ENCODE measurements around the gene WFDC10A.
"Not testable (repeated sequence)": the region's sequence is repeated elsewhere in the genome, so short reads cannot be mapped to it uniquely, and the experiment has no call there.

The WFDC10A gene

GRCh38 chr20:45629496-45630100 lies at the start of gene WFDC10A:
TSS of gene WFDC10A (plus strand) at chr20:45629739. CDS start at chr20:45629814, 75 bp downstream.
- DNase-seq = peak; percentile 5

- DNase-seq = no peak
These were observed 47.8 kb upstream of the WFDC10A start for GRCh38 chr20:45581702-45582101.

- DNase-seq = no peak
These were observed 46.0 kb upstream of the WFDC10A start for GRCh38 chr20:45583502-45583901.

DNA sequence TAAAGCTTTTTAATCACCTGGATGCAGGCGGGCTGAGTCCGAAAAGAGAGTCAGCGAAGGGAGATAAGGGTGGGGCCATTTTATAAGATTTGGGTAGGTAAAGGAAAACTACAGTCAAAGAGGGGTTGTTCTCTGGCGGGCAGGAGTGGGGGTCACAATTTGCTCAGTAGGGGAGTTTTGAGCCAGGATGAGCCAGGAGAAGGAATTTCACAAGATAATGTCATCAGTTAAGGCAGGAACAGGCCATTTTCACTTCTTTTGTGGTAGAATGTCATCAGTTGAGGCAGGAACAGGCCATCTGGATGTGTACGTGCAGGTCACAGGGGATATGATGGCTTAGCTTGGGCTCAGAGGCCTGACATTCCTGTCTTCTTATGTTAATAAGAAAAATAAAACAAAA lies 45.2 kb upstream of the WFDC10A start:
- not testable (repeated sequence) for DNase-seq

GRCh38 chr20:45585986-45586385 lies 43.6 kb upstream of the WFDC10A start:
- not testable (repeated sequence) for DNase-seq

DNA sequence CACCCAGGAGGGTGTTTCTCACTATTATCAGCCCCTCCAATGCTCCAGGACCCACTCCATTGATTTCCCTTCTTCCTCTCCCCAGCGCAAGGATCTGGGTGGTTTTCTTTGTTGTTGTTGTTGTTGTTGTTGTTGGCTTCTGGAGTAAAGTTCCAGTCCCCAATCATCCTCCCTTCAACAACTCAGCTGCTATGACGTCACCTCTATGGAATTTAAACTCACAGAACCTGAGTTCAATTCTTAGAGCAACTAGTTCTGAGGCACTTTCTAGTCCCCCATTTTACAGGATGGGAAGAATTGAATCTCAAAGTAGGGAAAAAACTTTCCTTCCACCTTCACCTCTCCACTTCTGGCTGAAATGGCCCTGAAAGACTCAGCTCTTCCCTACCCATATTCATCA lies 40.7 kb upstream of the WFDC10A start:
- DNase-seq = no peak

DNA sequence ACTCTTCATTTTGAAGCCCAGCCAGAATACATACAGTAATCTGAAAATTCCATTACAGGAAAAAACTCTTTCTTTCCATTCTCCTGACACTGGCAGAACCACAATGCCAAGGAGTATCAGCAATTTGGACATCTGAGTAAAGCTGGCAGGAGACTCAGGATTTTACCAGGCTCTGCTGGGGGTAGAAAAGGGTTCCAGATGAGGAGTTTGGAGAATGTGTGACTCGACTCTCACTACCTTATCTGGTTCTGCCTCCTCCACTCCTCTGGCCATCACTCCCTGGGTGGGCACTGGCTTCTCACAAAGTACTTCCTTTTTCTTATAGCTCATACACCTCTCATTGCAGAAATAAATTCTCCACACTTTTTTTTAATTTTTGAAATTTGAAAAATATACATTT lies 39.8 kb upstream of the WFDC10A start:
- DNase-seq = no peak

GRCh38 chr20:45592574-45593189 lies 36.9 kb upstream of the WFDC10A start:
- peak; percentile 28 for DNase-seq

GRCh38 chr20:45593498-45593897 lies 36.0 kb upstream of the WFDC10A start:
- no peak for DNase-seq

- DNase-seq = no peak
These were observed 34.3 kb upstream of the WFDC10A start for GRCh38 chr20:45595235-45595634.

DNA sequence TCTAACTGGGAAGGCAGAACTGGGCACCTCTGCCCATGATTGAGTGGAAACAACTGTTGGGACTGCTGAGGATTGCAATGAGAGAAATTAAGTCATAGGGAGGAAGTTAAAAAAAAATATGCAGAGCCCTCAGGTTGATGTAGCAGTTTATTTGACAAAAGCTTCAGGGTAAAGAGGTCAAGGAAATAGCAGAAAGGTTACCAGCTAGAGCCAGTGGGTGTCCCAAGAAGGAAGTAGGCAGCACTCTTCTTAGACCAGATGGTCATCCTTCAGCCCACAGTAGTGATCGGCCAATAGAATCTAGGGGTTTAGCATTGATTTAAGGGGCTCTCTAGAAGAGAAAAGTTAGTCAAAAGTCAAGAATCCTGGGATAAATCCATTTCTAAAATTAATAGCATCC lies 21.7 kb upstream of the WFDC10A start:
- no peak for DNase-seq

GRCh38 chr20:45611054-45611453 lies 18.5 kb upstream of the WFDC10A start:
- DNase-seq = no peak

- no peak for DNase-seq
These were observed 17.2 kb upstream of the WFDC10A start for GRCh38 chr20:45612314-45612713.

DNA sequence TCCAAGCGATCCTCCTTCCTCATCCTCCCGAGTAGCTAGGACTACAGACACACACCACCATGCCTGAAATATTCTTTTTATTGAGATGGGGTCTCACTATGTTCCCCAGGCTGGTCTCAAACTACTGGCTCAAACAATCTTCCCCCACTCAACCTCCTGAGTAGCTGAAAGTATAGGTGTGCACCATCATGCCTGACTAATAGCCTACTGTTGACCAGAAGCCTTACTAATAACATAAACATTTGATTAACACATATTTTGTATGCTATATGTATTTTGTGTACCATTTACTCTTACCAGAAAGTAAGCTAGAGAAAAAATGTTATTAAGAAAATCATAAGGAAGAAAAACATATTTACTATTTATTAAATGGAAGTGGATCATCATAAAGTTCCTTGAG lies 11.9 kb upstream of the WFDC10A start:
- no peak for DNase-seq

GRCh38 chr20:45621593-45621992 lies 7.9 kb upstream of the WFDC10A start:
- no peak for DNase-seq

DNA sequence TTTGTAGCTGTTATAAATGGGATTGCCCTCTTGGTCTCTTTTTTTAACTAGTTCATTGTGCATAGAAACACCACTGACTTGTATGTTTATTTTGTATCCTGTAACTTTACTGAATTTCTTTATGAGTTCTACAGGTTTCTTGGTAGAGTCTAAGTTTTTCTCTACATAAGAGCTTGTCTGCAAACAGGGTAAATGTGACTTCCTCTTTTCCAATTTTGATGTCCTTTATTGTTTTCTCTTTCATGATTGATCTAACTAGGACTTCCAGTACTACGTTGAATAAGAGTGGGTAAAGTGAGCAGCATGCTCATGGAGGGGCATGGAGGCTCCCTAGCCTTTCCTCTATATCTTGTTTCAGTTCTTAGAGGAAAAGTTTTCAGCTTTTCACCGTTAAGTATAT lies 3.0 kb upstream of the WFDC10A start:
- DNase-seq = no peak

DNA sequence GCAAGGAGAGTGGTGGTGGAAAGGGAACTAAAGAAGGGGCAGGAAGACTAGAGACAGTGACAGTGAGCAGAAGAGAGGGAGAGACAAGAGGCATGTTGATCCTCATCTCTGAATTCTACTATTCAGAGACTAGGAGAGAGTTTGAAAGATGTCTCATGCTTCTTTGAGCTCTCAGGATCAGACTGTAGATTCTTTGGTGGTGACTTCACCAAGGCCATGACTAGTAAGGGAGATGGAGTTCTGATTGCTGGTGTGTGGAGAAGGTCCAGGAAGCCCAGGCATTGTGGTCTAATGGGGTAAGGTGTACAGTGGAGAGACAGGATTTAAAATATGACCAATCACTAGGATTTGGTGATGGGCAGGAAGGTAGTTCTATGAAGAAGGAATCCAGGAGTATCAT lies 832 bp downstream of the WFDC10A start:
- no peak for DNase-seq

DNA sequence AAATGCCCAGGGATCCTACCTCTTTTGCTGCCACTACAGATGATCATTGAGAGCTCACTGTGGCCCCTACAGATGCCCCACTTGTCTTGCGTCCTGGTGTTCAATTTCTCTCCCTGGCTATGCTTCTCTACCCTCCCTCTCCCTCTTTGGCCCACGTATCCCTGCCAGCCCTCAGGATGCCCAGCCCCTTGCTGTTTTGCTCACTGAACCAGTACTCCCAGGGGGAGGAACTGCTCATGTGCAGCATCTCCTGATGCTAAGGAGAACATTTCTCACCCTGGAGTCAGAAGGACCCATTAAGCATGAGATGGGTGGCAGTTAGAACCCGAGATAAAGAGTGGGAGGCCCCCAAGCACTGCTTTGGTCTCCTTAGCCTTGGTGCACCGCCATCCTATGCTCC lies 1.6 kb downstream of the WFDC10A start, which contains the start of gene WFDC9:
WFDC9 (minus strand) TSS at position 101 of the 400 bp plus-strand sequence. CDS start 21,103 bp downstream, outside the sequence.
- no peak for DNase-seq

- DNase-seq = no peak
These were observed 7.0 kb downstream of the WFDC10A start for GRCh38 chr20:45636513-45636912.

DNA sequence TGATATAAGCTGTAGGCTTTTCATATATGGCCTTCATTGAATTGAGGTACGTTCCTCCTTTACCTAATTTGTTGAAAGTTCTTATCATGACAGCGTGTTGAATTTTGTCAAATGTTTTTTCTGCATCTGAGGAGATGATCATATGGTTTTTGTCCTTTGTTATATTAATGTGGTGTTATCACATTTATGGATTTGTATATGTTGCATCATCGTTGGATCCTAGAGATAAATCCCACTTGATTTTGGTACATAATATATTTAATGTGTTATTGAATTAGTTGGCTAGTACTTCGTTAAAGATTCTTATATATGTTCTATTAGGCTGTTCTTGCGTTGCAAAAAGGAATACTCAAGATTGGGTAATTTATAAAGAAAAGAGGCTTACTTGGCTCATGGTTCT lies 10.1 kb downstream of the WFDC10A start:
- DNase-seq = no peak

- not testable (repeated sequence) for DNase-seq
These were observed 11.5 kb downstream of the WFDC10A start for GRCh38 chr20:45641076-45641475.

- DNase-seq = not testable (repeated sequence)
These were observed 16.3 kb downstream of the WFDC10A start for GRCh38 chr20:45645869-45646268.

GRCh38 chr20:45646875-45647274 lies 17.3 kb downstream of the WFDC10A start:
- no peak for DNase-seq

DNA sequence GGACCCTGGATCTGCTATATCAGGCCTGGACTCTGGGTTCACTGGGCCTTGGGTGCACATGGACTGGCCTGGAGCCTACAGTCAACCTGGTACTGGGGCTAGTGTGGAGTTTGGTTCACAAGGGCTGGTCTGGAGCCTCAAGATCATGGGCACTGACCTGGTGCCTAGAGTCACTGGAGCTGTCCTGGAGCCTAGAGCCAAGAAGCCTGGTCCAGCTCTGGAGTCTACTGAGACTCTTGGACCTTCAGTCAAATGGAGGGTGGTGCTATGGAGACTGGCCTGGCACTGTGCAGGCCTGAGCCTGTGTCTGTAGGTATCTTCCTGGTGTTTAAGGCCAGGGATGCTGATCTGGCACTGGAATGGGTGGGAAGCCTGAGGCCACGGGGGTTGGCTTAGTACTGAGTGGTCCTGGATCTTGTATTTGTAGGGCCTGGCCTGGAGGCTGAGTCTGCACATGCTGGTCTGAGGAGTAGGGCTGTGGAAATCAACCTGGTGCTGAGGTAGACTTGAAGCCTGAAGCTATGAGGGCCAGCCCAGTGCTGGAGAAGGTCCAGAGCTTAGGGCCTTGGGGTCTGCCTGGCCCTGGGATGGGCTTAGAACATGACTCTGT lies 18.0 kb downstream of the WFDC10A start:
- DNase-seq = no peak

Measured in NCI-H2171 (cell line).